Fibroblast of pulmonary artery (primary cell): Measurements from ENCODE around the gene SCNN1A.

Experiments used
- DNase-seq: peaks from one replicate; pipeline ENCODE4 v3.0.0-alpha.2; 2010; ENCODE audit warnings: low read depth
- H3K4me3 ChIP-seq: replicated peaks from 2 replicates; pipeline ENCODE4 v1.5.1; 2011; ENCODE audit warnings: low read depth, mild to moderate bottlenecking, control low read depth, low read length, moderate library complexity
- CTCF ChIP-seq: IDR thresholded peaks from 2 replicates; pipeline ENCODE4 v1.5.1; 2011; ENCODE audit warnings: mild to moderate bottlenecking, control low read depth, low read length, inconsistent platforms; ENCODE audit errors: missing control alignments

SCNN1A gene

GRCh38 chr12:6332459-6332858 is 42.9 kb downstream of the SCNN1A start:
- DNase-seq: peak; percentile 91
- no peak overlapping the region for H3K4me3 ChIP-seq
- no peak for TF ChIP-seq CTCF

GRCh38 chr12:6330999-6331714 is 44.2 kb downstream of the SCNN1A start:
- H3K4me3 ChIP-seq: no peak overlapping the region
- DNase-seq: no peak
- TF ChIP-seq CTCF: no peak

GRCh38 chr12:6330192-6330591 is 45.2 kb downstream of the SCNN1A start:
- no peak overlapping the region for H3K4me3 ChIP-seq
- DNase-seq: no peak
- no peak for TF ChIP-seq CTCF

GRCh38 chr12:6329703-6330064 is 45.7 kb downstream of the SCNN1A start:
- TF ChIP-seq CTCF: no peak
- no peak overlapping the region for H3K4me3 ChIP-seq
- DNase-seq: no peak

- no peak for DNase-seq
- TF ChIP-seq CTCF: no peak
These were observed 46.2 kb downstream of the SCNN1A start for GRCh38 chr12:6328945-6329702.

GRCh38 chr12:6328045-6328779 is 47.2 kb downstream of the SCNN1A start:
- no peak overlapping the region for H3K4me3 ChIP-seq
- no peak for TF ChIP-seq CTCF
- no peak for DNase-seq

More at GRCh38 chr12:6328945-6329702, 46.2 kb downstream of the SCNN1A start:
- H3K4me3 ChIP-seq: no peak overlapping the region
